IPS-18c (cell line): ENCODE measurements around the gene ZBTB24.

Experiments used
- H3K4me3 ChIP-seq: 2 replicates; pipeline ENCODE4 v1.7.0; 2013; ENCODE audit warnings: low read depth, mild to moderate bottlenecking, low read length, moderate library complexity; ENCODE audit not compliant: insufficient read depth
- H3K9me3 ChIP-seq: one replicate; pipeline ENCODE4 v1.6.1; 2013; ENCODE audit warnings: mild to moderate bottlenecking, low read length, moderate library complexity; ENCODE audit not compliant: control insufficient read depth, insufficient read depth

The ZBTB24 gene

GRCh38 chr6:109448615-109449014, 34.4 kb downstream of the ZBTB24 start:
- H3K4me3 ChIP-seq = no peak overlapping the region
- no peaks in the 10 kb centered on the region for H3K9me3 ChIP-seq

GRCh38 chr6:109447878-109448555, 35.0 kb downstream of the ZBTB24 start:
- Histone ChIP-seq H3K4me3 (no peak overlapping the region), H3K9me3 (no peaks in the 10 kb centered on the region)

GRCh38 chr6:109447087-109447486, 35.9 kb downstream of the ZBTB24 start:
- Histone ChIP-seq H3K9me3 (no peaks in the 10 kb centered on the region), H3K4me3 (no peak overlapping the region)

- no peaks in the 10 kb centered on the region for H3K9me3 ChIP-seq
- H3K4me3 ChIP-seq = no peak overlapping the region
Measured at GRCh38 chr6:109446541-109446940, 36.5 kb downstream of the ZBTB24 start.

- no peaks in the 10 kb centered on the region for H3K9me3 ChIP-seq
- H3K4me3 ChIP-seq = no peak overlapping the region
Measured at GRCh38 chr6:109446072-109446471, 36.9 kb downstream of the ZBTB24 start.

GRCh38 chr6:109445382-109445781, 37.6 kb downstream of the ZBTB24 start:
- H3K4me3 ChIP-seq = no peak overlapping the region
- H3K9me3 ChIP-seq = no peaks in the 10 kb centered on the region

GRCh38 chr6:109443425-109443950, 39.5 kb downstream of the ZBTB24 start:
- no peak overlapping the region for H3K4me3 ChIP-seq
- H3K9me3 ChIP-seq = no peaks in the 10 kb centered on the region

GRCh38 chr6:109442393-109442924, 40.6 kb downstream of the ZBTB24 start:
- Histone ChIP-seq H3K4me3 (no peak overlapping the region), H3K9me3 (no peaks in the 10 kb centered on the region)

- Histone ChIP-seq H3K9me3 (no peaks in the 10 kb centered on the region), H3K4me3 (peak overlapping the region; percentile 96)
Measured at GRCh38 chr6:109441069-109441816, 41.8 kb downstream of the ZBTB24 start.

- peak within 1 kb of the TSS; percentile 96 for H3K4me3 ChIP-seq
- H3K9me3 ChIP-seq = no peaks in the 10 kb centered on the region
Measured at GRCh38 chr6:109440331-109441068, 42.5 kb downstream of the ZBTB24 start, which contains the start of the genes PPIL6 and SMPD2. PPIL6 (minus strand) TSS chr6:109440628; CDS start chr6:109440590, 38 bp downstream. SMPD2 (plus strand) TSS chr6:109440724; CDS start chr6:109441122, 398 bp downstream.

GRCh38 chr6:109436041-109436440, 47.0 kb downstream of the ZBTB24 start:
- H3K9me3 ChIP-seq = no peaks in the 10 kb centered on the region

GRCh38 chr6:109434456-109434855, 48.6 kb downstream of the ZBTB24 start:
- Histone ChIP-seq H3K4me3 (no peak overlapping the region), H3K9me3 (no peaks in the 10 kb centered on the region)

More at GRCh38 chr6:109436041-109436440, 47.0 kb downstream of the ZBTB24 start:
- H3K4me3 ChIP-seq = no peak overlapping the region

GRCh38 chr6:109429496-109429895, 53.5 kb downstream of the ZBTB24 start:
- H3K9me3 ChIP-seq = no peaks in the 10 kb centered on the region
- no peak overlapping the region for H3K4me3 ChIP-seq

- Histone ChIP-seq H3K4me3 (no peak overlapping the region), H3K9me3 (no peaks in the 10 kb centered on the region)
Measured at GRCh38 chr6:109428889-109429477, 54.0 kb downstream of the ZBTB24 start.

- no peaks in the 10 kb centered on the region for H3K9me3 ChIP-seq
- no peak overlapping the region for H3K4me3 ChIP-seq
Measured at GRCh38 chr6:109424946-109425345, 58.1 kb downstream of the ZBTB24 start.

GRCh38 chr6:109421184-109421583, 61.8 kb downstream of the ZBTB24 start:
- H3K4me3 ChIP-seq = no peak overlapping the region
- H3K9me3 ChIP-seq = no peaks in the 10 kb centered on the region

- Histone ChIP-seq H3K9me3 (no peaks in the 10 kb centered on the region), H3K4me3 (no peak overlapping the region)
Measured at GRCh38 chr6:109420751-109421150, 62.3 kb downstream of the ZBTB24 start.
